Neural cell (in vitro differentiated cells): ENCODE measurements around the gene ATP6V1F. TPM values are rescaled to one million over a fixed set of nuclear protein-coding genes. Genes with fewer than 3 reads are reported as not detected.

Experiments used
- H2AFZ ChIP-seq: fragments of 200-600, 300-800 bp; sonication (generic), shearing (Covaris generic); 2 replicates; pipeline ENCODE4 v1.6.0; 2014; ENCODE audit warnings: low read depth, mild to moderate bottlenecking, antibody characterized with exemption, low read length, moderate library complexity
- H3F3A ChIP-seq: fragments of 200-600 bp; shearing (Covaris generic); 2 replicates; pipeline ENCODE4 v1.6.1; 2016; ENCODE audit warnings: mild to moderate bottlenecking, moderate library complexity, mixed read lengths, antibody characterized with exemption, low read length; ENCODE audit not compliant: insufficient read depth, poor library complexity, severe bottlenecking
- H3K27ac ChIP-seq: fragments of 200-600, 300-800 bp; sonication (generic), shearing (Covaris generic); 2 replicates; pipeline ENCODE4 v1.5.1; 2014; ENCODE audit warnings: mild to moderate bottlenecking, low read length, moderate library complexity
- H3K27me3 ChIP-seq: fragments of 300-800, 200-600 bp; sonication (generic), shearing (Covaris generic); 2 replicates; pipeline ENCODE4 v1.6.0; 2014; ENCODE audit warnings: mild to moderate bottlenecking, low read depth, low read length, moderate library complexity; ENCODE audit not compliant: insufficient read depth
- H3K36me3 ChIP-seq: fragments of 300-800, 200-600 bp; sonication (generic), shearing (Covaris generic); 2 replicates; pipeline ENCODE4 v1.5.1; 2014; ENCODE audit warnings: mild to moderate bottlenecking, antibody characterized with exemption, low read length, moderate library complexity; ENCODE audit not compliant: insufficient read depth
- H3K4me2 ChIP-seq: fragments of 300-800, 200-600 bp; sonication (generic), shearing (Covaris generic); 2 replicates; pipeline ENCODE4 v1.6.0; 2014; ENCODE audit warnings: mild to moderate bottlenecking, low read length
- H3K4me3 ChIP-seq: fragments of 300-800, 200-600 bp; sonication (generic), shearing (Covaris generic); 2 replicates; pipeline ENCODE4 v1.5.1; 2014; ENCODE audit warnings: mild to moderate bottlenecking, low read length, moderate library complexity
- H3K79me2 ChIP-seq: fragments of 200-600 bp; shearing (Covaris generic); replicated peaks from 2 replicates; pipeline ENCODE4 v1.6.0; 2014; ENCODE audit warnings: mild to moderate bottlenecking, low read length, moderate library complexity; ENCODE audit not compliant: insufficient read depth
- H3K9ac ChIP-seq: fragments of 300-800, 200-600 bp; sonication (generic), shearing (Covaris generic); 2 replicates; pipeline ENCODE4 v1.6.1; 2016; ENCODE audit warnings: mild to moderate bottlenecking, low read length, mixed read lengths
- H3K9me2 ChIP-seq: fragments of 200-600 bp; shearing (Covaris generic); 2 replicates; pipeline ENCODE4 v1.6.1; 2016; ENCODE audit warnings: mild to moderate bottlenecking, low read length, mixed read lengths; ENCODE audit not compliant: insufficient read depth
- H3K9me3 ChIP-seq: fragments of 200-600, 300-800 bp; sonication (generic), shearing (Covaris generic); 2 replicates; pipeline ENCODE4 v1.6.1; 2016; ENCODE audit warnings: mild to moderate bottlenecking, mixed run types, low read length, moderate library complexity, mixed read lengths
- H4K20me1 ChIP-seq: fragments of 200-600 bp; shearing (Covaris generic); 2 replicates; pipeline ENCODE4 v1.6.1; 2016; ENCODE audit warnings: mild to moderate bottlenecking, mixed run types; ENCODE audit not compliant: insufficient read depth
- EZH2 ChIP-seq: fragments of 200-600, 300-800 bp; shearing (Covaris generic), sonication (generic); IDR thresholded peaks from 2 replicates; pipeline ENCODE4 v1.6.1; 2014; ENCODE audit warnings: antibody characterized with exemption, low read length, borderline replicate concordance, mild to moderate bottlenecking; ENCODE audit not compliant: insufficient read depth, poor library complexity, severe bottlenecking
- MXI1 ChIP-seq: fragments of 450-650 bp; conservative IDR thresholded peaks from 2 replicates; pipeline ENCODE4 v1.6.1; 2014; ENCODE audit warnings: antibody characterized with exemption, mild to moderate bottlenecking; ENCODE audit not compliant: poor library complexity, severe bottlenecking
- POLR2AphosphoS5 ChIP-seq: IDR thresholded peaks from 2 replicates; pipeline ENCODE4 v1.6.1; 2012
- RAD21 ChIP-seq: fragments of 450-650 bp; conservative IDR thresholded peaks from 2 replicates; pipeline ENCODE4 v1.6.1; 2014; ENCODE audit warnings: antibody characterized with exemption, mild to moderate bottlenecking, moderate library complexity
- SMC3 ChIP-seq: fragments of 450-650 bp; conservative IDR thresholded peaks from 2 replicates; pipeline ENCODE4 v1.6.1; 2014; ENCODE audit warnings: antibody characterized with exemption, mild to moderate bottlenecking, moderate library complexity; ENCODE audit not compliant: poor library complexity
- TAF1 ChIP-seq: IDR thresholded peaks from 2 replicates; pipeline ENCODE4 v1.6.1; 2012; ENCODE audit warnings: low read depth
- polyA plus RNA-seq: library from polyadenylated mRNA; depleted of rRNA; stranded (reverse); fragments of >200 nt; gene quantifications from 2 replicates; pipeline ENCODE4 v1.2.3, GENCODE V29; 2014
- TF ChIP-seq, protein P1 (sequence below): IDR thresholded peaks from 2 replicates; pipeline ENCODE4 v1.6.1; 2012; ENCODE audit warnings: borderline replicate concordance
- TF ChIP-seq, protein P2 (sequence below): fragments of 450-650 bp; IDR thresholded peaks from 2 replicates; pipeline ENCODE4 v1.5.1; 2014; ENCODE audit warnings: antibody characterized with exemption, mild to moderate bottlenecking, moderate library complexity; ENCODE audit not compliant: poor library complexity, severe bottlenecking

Gene ATP6V1F
- polyA plus RNA-seq, 1 donor from 2014 or later, result 246 TPM

DNA sequence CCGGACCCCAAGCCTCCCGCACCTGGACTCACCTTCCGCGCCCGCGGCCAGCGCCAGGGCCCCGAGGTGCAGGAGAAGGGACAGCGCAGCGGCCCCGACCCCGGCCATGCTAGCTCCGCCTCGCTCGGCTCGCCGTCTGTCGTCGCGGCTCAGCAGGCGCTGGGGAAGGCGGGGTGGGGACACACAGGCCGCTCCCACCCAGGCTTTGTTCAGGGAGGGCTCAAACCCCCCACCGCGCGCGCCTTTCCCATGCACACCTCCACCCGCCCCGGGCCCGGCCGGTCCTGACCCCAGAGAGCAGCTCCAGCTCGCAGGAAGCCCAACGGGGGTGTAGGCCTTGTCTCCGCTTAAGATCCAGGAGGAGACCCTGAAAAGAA is 47.9 kb downstream of the ATP6V1F start, which contains the start of gene KCP:
Gene KCP, minus strand, starts transcription at position 141 of the 377 bp plus-strand sequence. Its CDS starts 33 bp downstream, at position 108.
- Histone ChIP-seq H3K4me2 (no peak within 1 kb of the TSS), H2AFZ (no peak within 1 kb of the TSS)

DNA sequence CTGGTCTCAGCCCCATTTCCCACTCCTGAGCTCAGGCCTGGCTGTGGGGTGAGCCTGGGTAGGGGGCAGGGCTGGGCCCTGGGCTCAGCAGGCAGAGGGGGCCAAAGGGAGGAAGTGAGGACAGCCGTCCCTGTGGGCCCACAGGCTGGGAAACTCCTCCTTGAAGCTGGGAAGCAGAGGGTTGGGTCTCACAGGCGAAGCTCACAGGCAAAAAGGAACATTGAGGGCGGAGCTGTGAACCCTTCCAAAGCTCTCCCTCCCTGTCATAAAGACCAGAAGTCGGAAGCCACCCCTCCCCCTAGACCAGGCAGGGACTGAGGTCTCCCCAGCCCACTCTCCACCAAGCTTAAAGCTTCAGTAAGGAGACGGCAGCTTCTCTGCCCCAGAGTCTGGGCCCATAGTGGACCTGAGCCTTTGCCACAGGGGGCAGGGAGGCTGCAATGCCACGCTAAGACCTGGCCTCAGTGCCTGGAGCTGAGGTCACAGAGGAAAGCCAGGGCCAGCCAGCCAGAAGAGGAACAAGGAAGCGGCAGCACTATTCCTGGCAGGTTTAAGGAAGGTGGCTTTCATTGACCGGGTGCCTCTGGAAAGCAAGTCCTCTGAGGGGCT is 48.9 kb downstream of the ATP6V1F start:
- Histone ChIP-seq H3F3A (no peaks in the 10 kb centered on the region), H3K9me3 (no peaks in the 10 kb centered on the region), H3K79me2 (no peaks in the 10 kb centered on the region), H2AFZ (no peak overlapping the region), H3K4me3 (no peak overlapping the region), H3K27ac (no peak overlapping the region), H3K4me2 (no peak overlapping the region), H4K20me1 (no peaks in the 10 kb centered on the region), H3K9ac (no peak overlapping the region), H3K9me2 (no peaks in the 10 kb centered on the region), H3K27me3 (peaks cover 43% of the 10 kb centered on the region), H3K36me3 (no peaks in the 10 kb centered on the region)
- TF ChIP-seq EZH2, result no peak
- TF ChIP-seq SMC3, result no peak
- TF ChIP-seq, protein P1, sequence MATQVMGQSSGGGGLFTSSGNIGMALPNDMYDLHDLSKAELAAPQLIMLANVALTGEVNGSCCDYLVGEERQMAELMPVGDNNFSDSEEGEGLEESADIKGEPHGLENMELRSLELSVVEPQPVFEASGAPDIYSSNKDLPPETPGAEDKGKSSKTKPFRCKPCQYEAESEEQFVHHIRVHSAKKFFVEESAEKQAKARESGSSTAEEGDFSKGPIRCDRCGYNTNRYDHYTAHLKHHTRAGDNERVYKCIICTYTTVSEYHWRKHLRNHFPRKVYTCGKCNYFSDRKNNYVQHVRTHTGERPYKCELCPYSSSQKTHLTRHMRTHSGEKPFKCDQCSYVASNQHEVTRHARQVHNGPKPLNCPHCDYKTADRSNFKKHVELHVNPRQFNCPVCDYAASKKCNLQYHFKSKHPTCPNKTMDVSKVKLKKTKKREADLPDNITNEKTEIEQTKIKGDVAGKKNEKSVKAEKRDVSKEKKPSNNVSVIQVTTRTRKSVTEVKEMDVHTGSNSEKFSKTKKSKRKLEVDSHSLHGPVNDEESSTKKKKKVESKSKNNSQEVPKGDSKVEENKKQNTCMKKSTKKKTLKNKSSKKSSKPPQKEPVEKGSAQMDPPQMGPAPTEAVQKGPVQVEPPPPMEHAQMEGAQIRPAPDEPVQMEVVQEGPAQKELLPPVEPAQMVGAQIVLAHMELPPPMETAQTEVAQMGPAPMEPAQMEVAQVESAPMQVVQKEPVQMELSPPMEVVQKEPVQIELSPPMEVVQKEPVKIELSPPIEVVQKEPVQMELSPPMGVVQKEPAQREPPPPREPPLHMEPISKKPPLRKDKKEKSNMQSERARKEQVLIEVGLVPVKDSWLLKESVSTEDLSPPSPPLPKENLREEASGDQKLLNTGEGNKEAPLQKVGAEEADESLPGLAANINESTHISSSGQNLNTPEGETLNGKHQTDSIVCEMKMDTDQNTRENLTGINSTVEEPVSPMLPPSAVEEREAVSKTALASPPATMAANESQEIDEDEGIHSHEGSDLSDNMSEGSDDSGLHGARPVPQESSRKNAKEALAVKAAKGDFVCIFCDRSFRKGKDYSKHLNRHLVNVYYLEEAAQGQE, result no peak
- no peak for TF ChIP-seq MXI1
- TF ChIP-seq, protein P2, sequence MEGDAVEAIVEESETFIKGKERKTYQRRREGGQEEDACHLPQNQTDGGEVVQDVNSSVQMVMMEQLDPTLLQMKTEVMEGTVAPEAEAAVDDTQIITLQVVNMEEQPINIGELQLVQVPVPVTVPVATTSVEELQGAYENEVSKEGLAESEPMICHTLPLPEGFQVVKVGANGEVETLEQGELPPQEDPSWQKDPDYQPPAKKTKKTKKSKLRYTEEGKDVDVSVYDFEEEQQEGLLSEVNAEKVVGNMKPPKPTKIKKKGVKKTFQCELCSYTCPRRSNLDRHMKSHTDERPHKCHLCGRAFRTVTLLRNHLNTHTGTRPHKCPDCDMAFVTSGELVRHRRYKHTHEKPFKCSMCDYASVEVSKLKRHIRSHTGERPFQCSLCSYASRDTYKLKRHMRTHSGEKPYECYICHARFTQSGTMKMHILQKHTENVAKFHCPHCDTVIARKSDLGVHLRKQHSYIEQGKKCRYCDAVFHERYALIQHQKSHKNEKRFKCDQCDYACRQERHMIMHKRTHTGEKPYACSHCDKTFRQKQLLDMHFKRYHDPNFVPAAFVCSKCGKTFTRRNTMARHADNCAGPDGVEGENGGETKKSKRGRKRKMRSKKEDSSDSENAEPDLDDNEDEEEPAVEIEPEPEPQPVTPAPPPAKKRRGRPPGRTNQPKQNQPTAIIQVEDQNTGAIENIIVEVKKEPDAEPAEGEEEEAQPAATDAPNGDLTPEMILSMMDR, result no peak
- no peak for TF ChIP-seq TAF1
- no peak for TF ChIP-seq POLR2AphosphoS5
- no peak for TF ChIP-seq RAD21

More for the DNA sequence above, 47.9 kb downstream of the ATP6V1F start, which contains the start of gene KCP:
- H3K4me3 ChIP-seq, result no peak within 1 kb of the TSS
- no peaks in the 10 kb centered on the region for H4K20me1 ChIP-seq
- H3K27me3 ChIP-seq, result peaks cover 34% of the 10 kb centered on the region
- H3K36me3 ChIP-seq, result no peaks in the 10 kb centered on the region
- no peak within 1 kb of the TSS for H3K27ac ChIP-seq
- no peaks in the 10 kb centered on the region for H3K9me3 ChIP-seq
- no peaks in the 10 kb centered on the region for H3F3A ChIP-seq
- H3K9ac ChIP-seq, result no peak within 1 kb of the TSS
- H3K79me2 ChIP-seq, result no peaks in the 10 kb centered on the region
- TF ChIP-seq, protein P1, result no peak
- no peak for TF ChIP-seq SMC3
- TF ChIP-seq TAF1, result no peak
- TF ChIP-seq RAD21, result no peak
- H3K9me2 ChIP-seq, result no peaks in the 10 kb centered on the region
